Measurements from ENCODE around the gene HLF.

Gene HLF

DNA sequence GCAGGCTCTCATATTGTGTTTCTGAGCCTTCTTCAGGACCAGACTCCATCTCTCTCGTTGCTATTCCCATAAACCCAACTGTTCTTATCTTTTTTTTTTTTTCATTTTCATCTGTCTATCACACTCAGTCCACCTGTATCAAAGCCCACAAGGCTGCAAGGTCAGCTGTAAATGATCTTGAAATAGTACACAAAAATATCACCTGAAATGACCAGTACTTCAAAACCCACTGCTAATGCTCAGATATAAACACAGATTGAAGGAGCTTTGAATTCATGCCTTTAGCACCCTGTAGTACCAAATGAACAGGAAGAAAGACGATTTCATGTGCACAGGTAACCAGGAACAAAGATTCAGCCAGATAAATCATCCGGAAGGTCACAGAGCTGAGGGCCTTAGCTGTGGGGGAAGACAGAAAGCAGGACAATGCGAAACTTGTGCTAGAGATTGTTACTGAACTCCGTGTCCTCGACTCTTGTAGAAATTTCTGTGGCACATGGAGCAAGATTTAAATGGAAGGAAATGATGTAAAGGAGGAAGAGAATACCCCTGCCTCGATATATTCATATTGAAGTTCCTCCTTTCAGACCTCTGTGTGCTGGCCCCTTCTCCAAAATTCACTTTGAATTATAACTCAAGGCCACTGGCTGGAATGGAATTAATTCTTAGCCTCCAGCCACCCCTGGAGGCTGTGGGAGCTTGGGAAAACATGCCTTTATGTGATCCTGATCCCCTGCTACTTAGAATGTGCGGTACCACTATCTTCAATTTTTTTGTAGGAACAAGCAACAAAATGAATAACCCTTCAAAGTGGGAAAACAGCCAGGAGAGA is 4.1 kb downstream of the HLF start:
- TF ChIP-seq, protein P1, sequence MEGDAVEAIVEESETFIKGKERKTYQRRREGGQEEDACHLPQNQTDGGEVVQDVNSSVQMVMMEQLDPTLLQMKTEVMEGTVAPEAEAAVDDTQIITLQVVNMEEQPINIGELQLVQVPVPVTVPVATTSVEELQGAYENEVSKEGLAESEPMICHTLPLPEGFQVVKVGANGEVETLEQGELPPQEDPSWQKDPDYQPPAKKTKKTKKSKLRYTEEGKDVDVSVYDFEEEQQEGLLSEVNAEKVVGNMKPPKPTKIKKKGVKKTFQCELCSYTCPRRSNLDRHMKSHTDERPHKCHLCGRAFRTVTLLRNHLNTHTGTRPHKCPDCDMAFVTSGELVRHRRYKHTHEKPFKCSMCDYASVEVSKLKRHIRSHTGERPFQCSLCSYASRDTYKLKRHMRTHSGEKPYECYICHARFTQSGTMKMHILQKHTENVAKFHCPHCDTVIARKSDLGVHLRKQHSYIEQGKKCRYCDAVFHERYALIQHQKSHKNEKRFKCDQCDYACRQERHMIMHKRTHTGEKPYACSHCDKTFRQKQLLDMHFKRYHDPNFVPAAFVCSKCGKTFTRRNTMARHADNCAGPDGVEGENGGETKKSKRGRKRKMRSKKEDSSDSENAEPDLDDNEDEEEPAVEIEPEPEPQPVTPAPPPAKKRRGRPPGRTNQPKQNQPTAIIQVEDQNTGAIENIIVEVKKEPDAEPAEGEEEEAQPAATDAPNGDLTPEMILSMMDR (IDR thresholded peaks at IDR 0.05), result no peak
- Histone ChIP-seq H3K27ac (peak overlapping the region; percentile 27 to 56), H3K4me3 (peak overlapping the region; percentile 26)
- DNase-seq (ENCODE audit: low spot score), result no peak

DNA sequence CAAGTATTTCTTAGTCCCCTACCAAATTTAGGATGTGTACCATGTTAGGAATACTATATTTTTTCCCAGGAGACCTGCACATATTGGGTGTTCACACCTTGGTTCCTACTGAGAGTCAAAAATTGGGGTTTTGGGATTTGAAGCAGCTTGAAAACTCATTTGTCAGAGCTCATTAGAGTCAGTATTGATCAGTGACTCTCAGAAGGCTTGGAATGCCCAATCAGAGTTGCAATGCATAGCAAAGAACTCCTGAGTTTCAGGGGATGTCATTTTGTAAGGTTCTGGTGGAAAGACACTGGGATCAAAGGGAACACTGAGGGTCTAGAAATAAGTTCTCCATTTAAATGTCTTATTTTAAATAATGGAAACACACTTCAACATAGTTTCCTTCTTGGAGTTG is 5.1 kb downstream of the HLF start:
- Histone ChIP-seq H3K27ac (no peak overlapping the region), H3K4me3 (no peak overlapping the region)
- TF ChIP-seq, protein P1 (IDR thresholded peaks at IDR 0.05), result no peak
- DNase-seq (ENCODE audit: low spot score), result no peak

DNA sequence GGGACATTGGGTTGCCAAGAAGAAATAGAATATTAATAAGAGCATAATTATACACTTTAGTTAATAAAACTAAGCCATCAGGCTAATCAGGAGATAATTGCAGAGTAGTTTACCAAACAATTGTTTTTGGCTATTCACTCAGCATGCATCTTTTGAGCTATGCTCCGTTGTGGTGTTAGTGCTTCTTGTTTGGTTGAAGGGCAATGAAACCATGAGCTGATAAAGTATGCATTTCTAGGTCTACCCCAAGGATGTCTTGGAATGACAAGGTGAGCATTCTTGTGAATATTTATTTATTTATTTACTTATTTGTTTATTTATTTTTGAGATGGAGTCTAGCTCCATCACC is 6.4 kb downstream of the HLF start:
- no peak for DNase-seq (ENCODE audit: low spot score)
- H3K4me3 ChIP-seq, result no peak overlapping the region
- no peak overlapping the region for H3K27ac ChIP-seq
- TF ChIP-seq, protein P1 (IDR thresholded peaks at IDR 0.05), result no peak

DNA sequence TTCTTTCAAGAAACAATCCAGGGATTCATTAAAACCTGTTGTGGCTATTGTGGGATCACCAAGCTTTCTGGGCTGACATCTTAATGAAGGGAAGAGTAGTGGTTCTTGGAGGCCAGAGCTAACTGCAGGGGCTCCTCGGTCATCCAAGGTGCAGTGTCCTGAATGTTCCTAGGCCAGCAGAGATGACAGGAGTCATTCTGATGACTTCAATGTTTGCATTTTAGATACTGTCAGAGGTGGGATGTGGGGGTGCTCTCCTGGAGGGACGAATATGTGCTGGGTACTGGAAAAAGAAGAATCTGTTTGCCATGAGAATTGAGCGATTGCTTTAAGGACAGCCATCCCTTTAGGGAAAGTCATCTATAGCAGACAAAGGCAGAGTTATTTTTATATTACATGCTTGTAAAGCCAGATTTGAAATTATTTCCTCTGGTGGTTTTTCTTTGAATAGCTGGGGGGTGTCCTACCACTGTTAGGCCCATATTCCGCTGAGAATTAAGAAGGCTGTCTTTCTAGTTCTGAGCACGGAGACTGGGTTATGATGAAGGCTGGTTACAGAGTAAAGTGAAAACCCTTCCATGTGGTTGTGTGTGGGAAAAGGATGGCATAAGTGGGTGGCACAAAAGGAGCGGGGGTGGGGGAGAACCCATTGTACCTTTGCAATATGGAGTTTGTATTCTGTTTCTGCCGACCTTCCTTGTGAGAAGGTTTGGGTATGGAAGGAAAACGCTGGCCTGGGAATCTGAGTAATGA is 7.4 kb downstream of the HLF start:
- H3K4me3 ChIP-seq, result no peak overlapping the region
- DNase-seq (ENCODE audit: low spot score), result no peak
- TF ChIP-seq, protein P1 (IDR thresholded peaks at IDR 0.05), result no peak
- peak overlapping the region; percentile 83 to 92 for H3K27ac ChIP-seq

DNA sequence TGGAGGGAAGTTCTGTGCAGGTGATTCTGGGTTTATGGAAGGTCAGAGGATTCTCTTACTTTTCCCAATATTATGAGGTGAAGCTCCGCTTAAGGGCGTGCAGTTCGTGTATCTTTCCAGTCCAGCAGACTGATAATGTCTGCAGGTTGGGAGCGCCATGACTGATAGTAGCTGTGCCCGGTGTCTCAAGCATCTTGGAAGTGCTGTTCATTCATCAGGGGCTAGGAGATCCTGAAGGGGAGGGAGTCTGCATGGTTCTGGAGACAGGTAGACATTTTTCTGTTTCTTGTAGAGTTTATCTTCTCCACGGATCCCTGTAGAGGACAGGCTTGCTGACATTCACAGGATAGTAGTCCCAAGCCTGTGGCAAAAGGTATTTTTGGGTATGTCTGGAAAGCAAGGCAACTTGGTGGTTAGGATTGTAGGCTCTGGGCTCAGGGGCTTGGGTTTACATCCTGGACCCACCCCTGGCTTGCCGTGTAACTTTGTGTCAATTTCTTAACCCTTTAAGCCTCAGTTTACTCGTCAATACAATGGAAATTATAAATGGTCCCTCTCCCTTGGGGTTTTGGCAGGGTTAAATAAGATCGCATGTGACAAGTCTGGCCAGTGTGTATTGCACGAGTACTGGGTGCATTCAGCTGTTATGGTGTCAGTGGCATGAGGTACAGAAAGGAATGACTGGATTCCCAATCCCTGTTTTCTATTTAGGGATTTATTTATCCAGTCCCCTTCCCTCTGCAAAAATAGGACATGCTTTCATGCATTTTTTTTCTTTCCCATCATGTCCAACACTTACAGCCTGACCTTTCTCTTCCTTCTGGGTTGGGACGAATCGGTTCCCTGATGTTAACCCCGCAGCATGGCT is 8.2 kb downstream of the HLF start:
- no peak for DNase-seq (ENCODE audit: low spot score)
- peak overlapping the region; percentile 45 for H3K4me3 ChIP-seq
- TF ChIP-seq, protein P1 (IDR thresholded peaks at IDR 0.05), result no peak
- peak overlapping the region; percentile 83 to 92 for H3K27ac ChIP-seq

DNA sequence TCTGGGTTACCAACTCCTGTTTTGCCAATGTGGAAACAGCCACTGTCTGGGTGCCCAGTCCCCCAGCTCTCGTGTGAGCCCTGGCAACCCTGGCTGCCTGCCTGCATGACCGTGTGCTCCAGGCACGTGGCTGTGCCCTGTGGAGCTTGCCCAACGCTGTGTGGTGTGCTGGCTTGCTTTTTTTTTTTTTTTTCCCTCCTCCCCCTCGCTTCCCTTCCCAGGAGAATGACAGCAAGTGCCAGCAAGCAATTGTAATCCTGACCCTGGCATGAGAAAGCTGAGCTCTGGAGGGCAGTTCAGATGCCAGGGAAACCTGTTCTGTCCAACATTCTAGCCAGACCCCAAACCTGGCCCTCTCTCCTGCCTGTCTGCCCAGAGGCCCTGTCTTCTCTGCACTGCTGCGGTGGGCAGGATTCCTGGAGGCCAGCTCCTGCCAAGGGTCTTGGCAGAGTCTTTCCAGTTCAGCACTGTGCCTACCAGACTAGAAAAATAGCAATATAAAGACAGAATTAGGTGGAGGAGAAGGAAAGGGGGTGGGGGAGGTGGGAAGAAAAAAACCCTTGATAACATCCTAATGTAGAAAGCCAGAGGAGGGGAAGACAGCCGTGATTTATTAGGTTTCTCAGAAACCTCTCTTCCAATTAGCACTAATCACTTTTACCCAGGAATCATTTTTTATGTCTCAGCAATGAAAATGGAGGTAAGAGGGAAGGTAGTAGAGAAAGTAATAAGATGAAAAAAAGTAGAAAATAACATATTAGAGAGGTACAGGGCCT is 9.0 kb downstream of the HLF start:
- Histone ChIP-seq H3K27ac (peak overlapping the region; percentile 83 to 92), H3K4me3 (peak overlapping the region; percentile 45)
- TF ChIP-seq, protein P1 (IDR thresholded peaks at IDR 0.05), result no peak
- peak; percentile 91 for DNase-seq (ENCODE audit: low spot score)
